Mesothelial cell of epicardium (in vitro differentiated cells): Measurements from ENCODE around the gene TM4SF5. TPM values are rescaled to one million over a fixed set of nuclear protein-coding genes. Genes with fewer than 3 reads are reported as not detected.

Source experiments
- DNase-seq, 2 experiments: peaks; one replicate each; pipeline ENCODE4 v3.0.0; 2021; ENCODE audit warnings: low spot score in 2 of 2; ENCODE audit not compliant: unreplicated experiment in 2 of 2
- H3K27ac Mint-ChIP-seq: 2 replicates; pipeline ENCODE4 v1.8.0; 2021; ENCODE audit warnings: mixed read lengths
- H3K27me3 Mint-ChIP-seq: 2 replicates; pipeline ENCODE4 v1.8.0; 2021; ENCODE audit warnings: low read depth, mixed read lengths
- H3K36me3 Mint-ChIP-seq: 2 replicates; pipeline ENCODE4 v1.8.0; 2021; ENCODE audit warnings: mixed read lengths
- H3K4me1 Mint-ChIP-seq: 2 replicates; pipeline ENCODE4 v1.8.0; 2021; ENCODE audit warnings: mixed read lengths
- H3K4me3 Mint-ChIP-seq: 2 replicates; pipeline ENCODE4 v1.8.0; 2021; ENCODE audit warnings: mild to moderate bottlenecking, moderate library complexity, mixed read lengths
- H3K9me3 Mint-ChIP-seq: 2 replicates; pipeline ENCODE4 v1.8.0; 2021; ENCODE audit warnings: mixed read lengths
- CTCF ChIP-seq: fragments of 200-600 bp; sonication (generic); IDR thresholded peaks from one replicate; pipeline ENCODE4 v1.5.0; 2021; ENCODE audit warnings: antibody characterized with exemption; ENCODE audit not compliant: unreplicated experiment
- total RNA-seq: library from RNA; stranded (reverse); gene quantifications from 3 replicates; pipeline ENCODE4 v1.2.1, GENCODE V29; 2021

The TM4SF5 gene
- total RNA-seq, 1 donor from 2014 or later = not detected

GRCh38 chr17:4751932-4752331 is 19.8 kb upstream of the TM4SF5 start:
- TF ChIP-seq CTCF = no peak
- H3K4me3 Mint-ChIP-seq = no peak overlapping the region
- H3K27ac Mint-ChIP-seq = no peak overlapping the region

GRCh38 chr17:4753392-4753791 is 18.3 kb upstream of the TM4SF5 start:
- Mint-ChIP-seq H3K9me3 (no peaks in the 10 kb centered on the region), H3K27me3 (peaks cover 75% of the 10 kb centered on the region), H3K4me3 (no peak overlapping the region), H3K27ac (no peak overlapping the region), H3K36me3 (no peaks in the 10 kb centered on the region), H3K4me1 (no peaks in the 10 kb centered on the region)
- DNase-seq = no peak
- TF ChIP-seq CTCF = no peak

More at GRCh38 chr17:4751932-4752331, 19.8 kb upstream of the TM4SF5 start:
- H3K27me3 Mint-ChIP-seq = peaks cover 78% of the 10 kb centered on the region
- no peak for DNase-seq
- no peaks in the 10 kb centered on the region for H3K4me1 Mint-ChIP-seq
- no peaks in the 10 kb centered on the region for H3K36me3 Mint-ChIP-seq
- H3K9me3 Mint-ChIP-seq = no peaks in the 10 kb centered on the region

- peaks cover 34% of the 10 kb centered on the region for H3K27me3 Mint-ChIP-seq
- no peak for DNase-seq
- H3K27ac Mint-ChIP-seq = no peak overlapping the region
- no peaks in the 10 kb centered on the region for H3K9me3 Mint-ChIP-seq
- H3K36me3 Mint-ChIP-seq = no peaks in the 10 kb centered on the region
- no peaks in the 10 kb centered on the region for H3K4me1 Mint-ChIP-seq
- no peak for TF ChIP-seq CTCF
- H3K4me3 Mint-ChIP-seq = no peak overlapping the region
These were observed 11.9 kb upstream of the TM4SF5 start for GRCh38 chr17:4759776-4760236.

- Mint-ChIP-seq H3K36me3 (no peaks in the 10 kb centered on the region), H3K27ac (no peak overlapping the region), H3K4me3 (no peak overlapping the region), H3K27me3 (peaks cover 19% of the 10 kb centered on the region), H3K9me3 (no peaks in the 10 kb centered on the region), H3K4me1 (no peaks in the 10 kb centered on the region)
- TF ChIP-seq CTCF = no peak
- DNase-seq = no peak
These were observed 7.1 kb upstream of the TM4SF5 start for GRCh38 chr17:4764595-4764994.

- Mint-ChIP-seq H3K27ac (no peak overlapping the region), H3K4me3 (no peak overlapping the region), H3K36me3 (no peaks in the 10 kb centered on the region), H3K4me1 (no peaks in the 10 kb centered on the region), H3K27me3 (peaks cover 15% of the 10 kb centered on the region), H3K9me3 (no peaks in the 10 kb centered on the region)
- DNase-seq = no peak
- TF ChIP-seq CTCF = no peak
These were observed 5.5 kb upstream of the TM4SF5 start for GRCh38 chr17:4766201-4766600.

GRCh38 chr17:4766723-4767122 is 5.0 kb upstream of the TM4SF5 start:
- Mint-ChIP-seq H3K27ac (no peak overlapping the region), H3K27me3 (peaks cover 19% of the 10 kb centered on the region), H3K4me1 (no peaks in the 10 kb centered on the region), H3K4me3 (no peak overlapping the region), H3K36me3 (no peaks in the 10 kb centered on the region), H3K9me3 (no peaks in the 10 kb centered on the region)
- no peak for TF ChIP-seq CTCF
- DNase-seq = no peak
